Stimulated activated CD8-positive, alpha-beta memory T cell treated with anti-CD3 and anti-CD28 coated beads, Interleukin-7, amount 100 ng/mL, for 4 hours (primary cell): ENCODE results near the gene DND1.
A peak's percentile ranks its signal among the peaks of the same experiment; 100 is the strongest.
"Not testable (repeated sequence)": the region's sequence is repeated elsewhere in the genome, so short reads cannot be mapped to it uniquely, and the experiment has no call there.

Experiments used
- DNase-seq, 2 donors: peaks; one replicate each; pipeline ENCODE4 v3.0.0-alpha.2; 2020; ENCODE audit warnings: low read depth in 2 of 2

The DND1 gene

GRCh38 chr5:140672455-140673186 lies 755 bp downstream of the DND1 start:
- no peak for DNase-seq

DNA sequence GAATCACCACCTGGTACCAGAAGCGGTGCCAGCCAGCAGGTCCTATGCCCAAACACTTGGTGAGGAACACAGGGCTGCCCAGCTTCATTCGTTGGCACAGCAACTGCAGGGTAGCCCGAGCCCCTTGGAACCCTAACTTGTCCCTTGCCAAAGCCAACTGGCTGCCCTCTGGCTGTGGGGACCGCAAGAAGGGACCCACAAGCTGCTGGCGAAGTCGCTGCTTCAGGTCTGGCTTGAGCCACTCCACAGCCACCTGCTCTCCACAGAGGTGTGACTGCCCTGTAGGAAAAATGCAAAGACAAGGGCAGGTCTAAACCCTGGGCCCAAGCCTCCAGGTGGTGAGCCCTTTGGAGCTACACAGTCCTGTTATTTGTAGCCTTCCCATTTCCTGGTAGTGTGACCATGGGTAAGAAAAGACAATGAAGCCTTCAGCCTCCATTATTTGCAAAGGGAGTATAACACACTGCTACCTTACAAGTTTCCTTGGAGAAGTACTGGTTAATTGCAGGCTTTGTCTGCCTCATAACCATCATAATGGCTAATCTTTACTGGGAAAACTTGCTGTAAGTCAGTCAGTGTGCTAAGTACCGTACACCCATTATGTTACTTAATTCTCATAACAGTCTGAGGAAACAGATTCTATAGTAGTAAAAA lies 1.8 kb downstream of the DND1 start:
- DNase-seq, result no peak

DNA sequence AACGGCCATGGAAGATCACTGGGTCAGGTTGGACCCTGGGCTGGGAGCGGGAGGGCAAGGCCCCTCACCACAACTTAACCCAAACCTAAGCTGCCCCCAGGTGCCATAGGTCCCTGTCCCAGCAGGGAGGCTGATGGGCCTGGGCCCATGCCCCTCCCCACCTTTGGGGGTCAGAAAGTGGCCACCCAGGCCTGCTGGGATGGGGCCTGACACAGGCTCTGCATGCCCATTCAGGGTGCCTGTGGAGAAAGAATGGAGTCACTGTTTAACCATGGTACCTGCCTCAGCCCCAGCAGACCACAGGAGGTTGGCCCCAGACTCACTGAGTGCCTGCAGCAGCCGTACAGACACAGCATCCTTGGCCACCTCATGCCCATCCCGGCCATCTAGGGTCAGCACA lies 2.3 kb downstream of the DND1 start:
- DNase-seq, result not testable (repeated sequence)

- DNase-seq, result peak; percentile 92 to 96
Measured at GRCh38 chr5:140664359-140665119, 8.8 kb downstream of the DND1 start, which contains the start of gene WDR55. Gene WDR55 (plus strand): TSS chr5:140664904. CDS start chr5:140664913, 9 bp downstream.

DNA sequence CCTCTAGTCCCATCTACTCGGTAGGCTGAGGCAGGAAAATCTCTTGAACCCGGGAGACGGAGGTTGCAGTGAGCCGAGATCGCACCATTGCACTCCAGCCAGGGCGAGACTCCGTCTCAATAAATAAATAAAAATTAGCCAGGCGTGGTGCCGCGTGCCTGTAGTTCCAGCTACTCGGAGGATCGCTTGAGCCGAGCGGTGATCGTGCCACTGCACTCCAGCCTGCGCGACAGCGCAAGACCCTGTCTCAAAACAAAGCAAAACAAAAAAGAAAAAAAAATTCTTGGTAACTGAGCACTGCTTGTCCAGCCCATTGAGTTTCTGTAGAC lies 9.4 kb downstream of the DND1 start:
- DNase-seq, result no peak

DNA sequence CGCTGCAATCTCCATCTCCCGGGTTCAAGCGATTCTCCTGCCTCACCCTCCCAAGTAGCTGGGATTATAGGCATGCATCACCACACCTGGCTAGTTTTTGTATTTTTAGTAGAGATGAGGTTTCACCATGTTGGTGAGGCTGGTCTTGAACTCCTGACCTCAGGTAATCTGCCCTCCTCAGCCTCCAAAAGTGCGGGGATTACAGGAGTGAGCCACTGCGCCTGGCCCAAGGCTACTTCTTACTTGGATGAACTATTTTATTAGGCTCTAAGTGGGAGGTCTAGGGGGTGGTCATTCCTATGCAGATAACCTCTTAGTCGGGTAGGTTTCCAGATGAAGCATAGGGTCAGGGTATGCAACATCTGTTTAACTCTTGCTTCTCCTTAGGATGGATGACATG lies 13.0 kb downstream of the DND1 start:
- DNase-seq, result not testable (repeated sequence)

DNA sequence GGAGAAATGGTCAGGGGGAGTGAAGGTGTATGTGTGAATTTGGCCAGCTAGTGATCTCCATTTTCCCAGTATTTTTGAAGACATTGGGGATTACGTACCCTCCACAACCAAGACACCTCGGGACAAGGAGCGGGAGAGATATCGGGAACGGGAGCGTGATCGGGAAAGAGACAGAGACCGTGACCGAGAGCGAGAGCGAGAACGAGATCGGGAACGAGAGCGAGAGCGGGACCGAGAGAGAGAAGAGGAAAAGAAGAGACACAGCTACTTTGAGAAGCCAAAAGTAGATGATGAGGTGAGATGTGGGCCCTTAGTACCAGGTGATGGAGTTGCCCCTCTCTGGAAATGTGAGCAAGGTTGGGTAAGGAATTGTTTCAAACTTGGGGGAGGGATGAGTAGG lies 14.5 kb downstream of the DND1 start:
- DNase-seq, result no peak

- no peak for DNase-seq
Measured at GRCh38 chr5:140647042-140647419, 26.3 kb downstream of the DND1 start.

GRCh38 chr5:140642718-140643117 lies 30.7 kb downstream of the DND1 start:
- DNase-seq, result no peak

- DNase-seq, result no peak
Measured at GRCh38 chr5:140641716-140642115, 31.7 kb downstream of the DND1 start.

DNA sequence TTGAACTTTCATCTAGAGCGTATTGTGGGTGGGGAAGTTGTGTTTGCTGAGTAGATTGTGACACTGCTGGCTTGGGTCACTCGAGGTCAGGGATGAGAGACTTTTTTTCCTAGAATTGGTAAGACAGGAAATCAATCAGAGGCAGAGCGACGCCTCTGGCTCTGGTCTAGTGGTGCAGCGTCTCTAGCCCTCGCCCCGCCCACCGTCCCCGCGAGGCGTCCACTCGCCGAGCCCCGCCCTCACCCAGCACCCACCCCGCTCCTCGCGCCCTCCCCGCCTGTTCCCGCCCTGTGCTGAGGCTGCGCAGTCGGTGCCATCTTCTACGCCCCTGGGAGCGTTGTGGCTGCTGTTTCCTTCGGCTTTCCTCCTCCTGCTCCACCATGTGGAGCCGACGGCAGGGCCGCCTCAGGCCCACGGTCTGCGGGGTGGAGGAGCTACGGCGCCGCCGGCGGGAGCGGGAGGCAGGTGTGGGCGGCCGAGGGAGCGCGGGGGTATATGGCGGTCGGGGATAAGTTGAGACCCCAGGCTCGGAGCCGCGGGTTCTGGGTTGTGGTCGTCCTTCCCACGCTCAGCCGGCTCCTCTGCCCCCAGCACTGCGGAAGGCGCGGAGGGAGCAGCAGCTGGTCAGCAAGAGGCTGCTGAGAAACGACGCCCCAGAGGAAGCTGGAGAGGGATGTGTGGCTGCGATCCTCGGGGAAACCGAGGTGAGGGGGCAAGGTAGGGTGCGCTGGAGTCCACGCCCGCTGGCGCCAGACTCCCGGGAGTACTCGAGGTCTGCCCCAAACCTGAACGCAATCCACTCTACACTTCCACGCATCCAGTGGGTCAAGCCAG lies 34.0 kb downstream of the DND1 start, which contains the start of gene TMCO6:
TMCO6 (plus strand) TSS at position 304 of the 834 bp plus-strand sequence; CDS start at position 381, 77 bp downstream.
- DNase-seq, result peak; percentile 93 to 96

DNA sequence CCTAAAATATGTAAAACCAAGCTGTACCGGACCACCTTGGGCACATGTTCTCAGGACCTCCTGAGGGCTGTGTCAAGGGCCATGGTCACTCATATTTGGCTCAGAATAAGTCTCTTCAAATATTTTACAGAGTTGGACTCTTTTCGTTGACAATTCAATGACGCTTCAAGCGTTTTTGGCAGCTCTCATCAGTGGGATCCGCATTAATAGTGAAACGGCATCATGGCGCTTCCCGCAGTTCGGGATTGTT lies 34.6 kb downstream of the DND1 start:
- DNase-seq, result not testable (repeated sequence)

- DNase-seq, result no peak
Measured at GRCh38 chr5:140637371-140638100, 35.8 kb downstream of the DND1 start.

- DNase-seq, result no peak
Measured at GRCh38 chr5:140635291-140636257, 37.8 kb downstream of the DND1 start.

DNA sequence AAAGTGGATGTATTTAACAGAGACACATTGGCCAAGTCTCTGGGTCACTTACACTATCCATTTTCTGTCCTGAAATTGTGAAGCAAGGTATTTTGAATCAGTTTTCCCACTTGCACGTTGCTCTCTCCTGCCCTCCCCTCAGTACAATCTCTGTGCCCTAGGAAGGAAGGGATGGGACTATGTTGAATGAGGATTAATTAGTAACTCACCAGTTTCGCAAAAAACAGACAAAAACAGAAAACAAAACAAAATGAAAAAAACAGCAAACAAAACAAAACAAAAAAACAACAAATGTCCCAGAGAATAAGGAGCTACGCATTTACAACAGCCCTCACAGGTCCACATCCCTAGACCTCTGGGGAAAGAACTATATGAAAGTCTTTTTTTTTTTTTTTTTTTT lies 39.3 kb downstream of the DND1 start:
- DNase-seq, result no peak

GRCh38 chr5:140633501-140633900 lies 39.9 kb downstream of the DND1 start:
- no peak for DNase-seq

DNA sequence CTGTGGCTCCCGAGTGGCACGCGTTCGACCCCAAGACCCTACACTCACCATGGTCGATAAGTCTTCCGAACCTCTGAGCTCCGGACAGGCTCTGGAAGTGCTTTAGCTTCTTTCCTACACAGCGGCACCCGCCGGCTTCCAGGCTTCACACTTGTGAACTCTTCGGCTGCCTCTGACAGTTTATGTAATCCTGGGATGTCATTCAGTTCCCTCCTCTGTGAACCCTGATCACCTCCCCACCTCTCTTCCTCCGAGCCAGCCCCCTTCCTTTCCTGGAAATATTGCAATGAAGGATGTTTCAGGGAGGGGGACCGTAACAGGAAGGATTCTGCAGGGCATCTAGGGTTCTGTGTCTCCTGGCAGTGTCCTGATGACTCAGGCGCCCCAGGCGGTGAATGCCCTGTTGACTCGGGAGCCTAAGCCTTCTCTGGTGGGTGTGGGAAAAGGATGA lies 40.3 kb downstream of the DND1 start, which contains the start of gene CD14:
CD14 (minus strand) TSS at position 155 of the 451 bp plus-strand sequence; CDS start at position 51, 104 bp downstream.
- DNase-seq, result no peak

DNA sequence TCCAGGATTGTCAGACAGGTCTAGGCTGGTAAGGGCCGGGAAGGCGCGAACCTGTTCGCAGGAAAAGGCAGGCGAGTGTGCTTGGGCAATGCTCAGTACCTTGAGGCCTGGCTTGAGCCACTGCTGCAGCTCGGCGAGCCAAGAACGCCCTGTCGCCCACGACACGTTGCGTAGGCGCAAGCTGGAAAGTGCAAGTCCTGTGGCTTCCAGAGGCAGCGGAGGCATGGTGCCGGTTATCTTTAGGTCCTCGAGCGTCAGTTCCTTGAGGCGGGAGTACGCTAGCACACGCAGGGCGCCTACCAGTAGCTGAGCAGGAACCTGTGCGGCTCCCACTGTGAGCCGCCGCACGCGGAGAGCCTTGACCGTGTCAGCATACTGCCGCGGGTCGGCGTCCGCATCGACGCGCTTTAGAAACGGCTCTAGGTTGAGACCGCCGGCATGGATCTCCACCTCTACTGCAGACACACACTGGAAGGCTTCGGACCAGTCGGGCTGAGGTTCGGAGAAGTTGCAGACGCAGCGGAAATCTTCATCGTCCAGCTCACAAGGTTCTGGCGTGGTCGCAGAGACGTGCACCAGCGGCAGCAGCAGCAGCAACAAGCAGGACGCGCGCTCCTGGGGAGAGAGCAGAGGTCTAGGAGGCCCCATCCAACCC lies 40.9 kb downstream of the DND1 start:
- peak in 1 of 2 donors; percentile 41 for DNase-seq

GRCh38 chr5:140631831-140632365 lies 41.5 kb downstream of the DND1 start:
- no peak for DNase-seq
